GM13976 (cell line): ENCODE data around the gene CSDE1.

Experiments used
- DNase-seq: peaks from one replicate; pipeline ENCODE4 v3.0.0; 2012; ENCODE audit warnings: low spot score
- CTCF ChIP-seq: IDR thresholded peaks from 2 replicates; pipeline ENCODE4 v1.5.1; 2012; ENCODE audit warnings: borderline replicate concordance, mild to moderate bottlenecking; ENCODE audit not compliant: insufficient read depth; ENCODE audit errors: extremely low read depth, missing control alignments, control extremely low read depth
- in situ Hi-C: fragments of 300-500 bp; cut with MboI; formaldehyde crosslinking; loops from one replicate; pipeline ENCODE4 v1.12.0; 2022; ENCODE audit warnings: low sequenced_read_pairs, mixed read lengths, inconsistent platforms; ENCODE audit not compliant: unreplicated experiment

CSDE1 gene

DNA sequence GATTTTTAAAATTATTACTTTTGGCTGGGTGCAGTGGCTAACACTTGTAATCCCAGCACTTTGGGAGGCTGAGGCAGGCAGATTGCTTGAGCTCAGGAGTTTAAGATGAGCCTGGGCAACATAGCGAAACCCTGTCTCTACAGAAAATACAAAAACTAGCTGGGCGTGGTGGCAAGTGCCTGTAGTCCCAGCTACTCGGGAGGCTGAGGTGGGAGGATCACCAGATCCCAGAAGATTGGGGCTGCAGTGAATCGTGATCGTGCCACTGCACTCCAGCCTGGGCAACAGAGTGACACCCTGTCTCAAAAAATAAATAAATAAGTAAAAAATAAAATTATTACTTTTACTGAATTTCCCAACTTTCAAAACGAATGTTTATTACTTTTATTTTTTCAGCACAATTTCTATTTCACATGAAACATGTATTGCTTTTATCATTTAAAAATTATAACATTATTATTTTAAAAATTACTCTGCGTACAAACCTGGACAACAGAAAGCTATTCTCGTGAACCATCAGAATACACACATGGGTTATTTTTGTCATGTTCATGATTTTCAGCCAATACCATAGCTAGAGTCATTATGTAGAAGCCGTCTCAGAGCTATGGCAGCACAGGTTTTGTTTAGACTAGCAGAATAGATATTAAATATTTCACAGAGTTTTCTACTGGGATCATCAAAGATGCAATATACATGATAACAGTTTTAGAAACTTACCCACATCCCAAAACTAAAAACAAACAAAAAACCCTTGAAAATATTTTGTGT, 63.1 kb downstream of the CSDE1 start:
- in situ Hi-C loops: no loop called here
- no peak for TF ChIP-seq CTCF
- no peak for DNase-seq

- in situ Hi-C loops: no loop called here
- no peak for TF ChIP-seq CTCF
- no peak for DNase-seq
These were observed 64.8 kb downstream of the CSDE1 start for GRCh38 chr1:114692947-114693346.

DNA sequence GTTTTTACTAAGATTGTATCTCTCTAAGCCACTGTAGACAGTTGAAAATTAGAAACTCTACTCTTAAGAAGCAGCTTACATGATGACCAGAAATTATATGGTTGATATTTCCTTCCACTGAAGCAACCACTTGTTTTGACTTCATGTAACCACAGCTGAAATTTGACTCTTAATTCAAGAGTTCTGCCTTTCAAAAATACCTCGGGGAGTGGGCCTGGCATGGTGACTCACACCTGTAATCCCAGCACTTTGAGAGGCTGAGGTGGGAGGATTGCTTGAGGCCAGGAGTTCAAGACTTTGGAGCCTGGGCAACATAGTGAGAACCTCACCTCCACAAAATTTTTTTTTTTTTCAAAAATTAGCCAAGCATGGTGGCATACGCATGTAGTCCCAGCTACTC, 66.7 kb downstream of the CSDE1 start:
- in situ Hi-C loops: no loop called here
- no peak for DNase-seq
- TF ChIP-seq CTCF: no peak

- no peak for TF ChIP-seq CTCF
- no peak for DNase-seq
- in situ Hi-C loops: no loop called here
These were observed 67.6 kb downstream of the CSDE1 start for GRCh38 chr1:114690148-114690547.

DNA sequence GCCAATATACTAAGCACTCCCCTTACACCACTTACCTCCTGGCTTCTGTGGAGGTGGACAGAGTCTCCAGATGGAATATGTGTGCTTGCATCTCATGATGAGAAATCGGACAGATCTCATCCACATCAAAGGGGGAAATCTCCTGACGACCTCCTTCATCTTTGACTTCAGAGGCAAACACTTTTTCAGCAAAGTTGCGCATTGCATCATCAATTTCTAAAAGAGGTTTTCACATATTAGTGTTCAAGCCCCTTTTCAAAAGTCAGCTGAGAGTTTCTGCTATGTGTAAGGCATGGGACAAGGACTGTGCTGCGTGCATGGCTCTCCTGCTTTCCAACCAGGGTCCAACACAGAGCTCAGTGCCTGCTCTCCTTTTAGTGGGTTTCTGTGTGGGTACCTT, 69.3 kb downstream of the CSDE1 start:
- DNase-seq: no peak
- in situ Hi-C loops: no loop called here
- no peak for TF ChIP-seq CTCF

- DNase-seq: no peak
- in situ Hi-C loops: no loop called here
- no peak for TF ChIP-seq CTCF
These were observed 71.9 kb downstream of the CSDE1 start for GRCh38 chr1:114685851-114686250.
